NCI-H2107 treated with DMSO at 0.1 percent for 48 hours (cell line): Measurements from ENCODE around the gene FUOM.
"Not testable (repeated sequence)": the region's sequence is repeated elsewhere in the genome, so short reads cannot be mapped to it uniquely, and the experiment has no call there.

Experiments used
- DNase-seq: peaks from one replicate; lab custom pipeline; 2025; ENCODE audit not compliant: unreplicated experiment; lab: John Stamatoyannopoulos, UW

The FUOM gene

DNA sequence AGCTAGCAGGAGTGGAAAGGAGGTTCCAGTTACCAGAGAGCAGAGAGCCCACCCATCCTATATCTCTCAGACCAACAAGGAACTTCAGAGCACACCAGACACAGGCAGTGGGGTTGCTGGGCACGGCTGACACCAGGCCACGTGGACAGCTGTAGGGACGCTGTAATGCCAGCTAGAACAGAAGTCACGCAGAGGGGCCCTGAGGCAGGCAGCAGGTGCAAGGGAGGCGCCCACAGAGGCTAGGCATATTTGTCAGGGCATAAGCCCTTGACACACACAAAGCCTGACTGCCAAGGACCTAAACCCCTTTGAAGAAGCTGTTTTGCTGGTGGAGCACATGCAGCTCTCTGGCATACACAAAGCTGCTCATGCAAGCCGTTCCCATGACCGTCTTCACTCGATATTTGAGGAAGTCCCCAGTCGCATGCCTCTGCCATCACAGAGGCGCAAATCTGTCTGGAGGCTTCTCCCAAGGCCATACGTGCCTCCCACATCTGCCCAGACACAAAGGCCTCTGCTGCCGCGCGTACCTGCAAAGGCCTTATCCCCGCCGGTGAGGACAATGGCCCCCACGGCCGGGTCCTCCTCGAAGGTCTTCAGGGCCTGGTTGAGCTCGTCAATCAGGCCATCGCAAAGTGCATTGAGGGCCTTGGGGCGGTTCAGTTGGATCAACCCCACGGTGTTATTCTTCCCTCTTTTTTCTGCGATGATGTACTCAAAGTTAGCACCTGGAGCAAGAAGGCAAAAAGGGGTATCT is 12.4 kb upstream of the FUOM start:
- DNase-seq, result no peak

DNA sequence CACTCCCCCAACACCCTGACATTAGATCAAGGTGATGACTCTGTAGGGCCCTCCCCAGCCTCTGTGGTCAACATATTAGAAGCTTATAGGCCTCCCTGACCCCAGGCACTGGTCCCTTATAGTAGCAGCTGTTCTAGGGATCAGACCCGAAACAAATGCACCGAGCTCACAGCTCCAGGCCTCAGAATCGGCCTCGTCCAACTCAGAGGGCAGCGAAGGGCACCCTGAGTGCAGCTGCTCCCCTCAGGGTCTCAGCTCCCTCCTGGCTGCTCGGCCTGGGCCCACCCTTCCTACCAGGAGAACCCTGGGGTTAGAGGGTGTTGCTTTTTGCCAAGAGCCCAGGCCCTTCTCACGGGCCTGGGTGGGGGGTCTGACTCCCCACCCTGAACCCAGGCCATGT is 10.3 kb upstream of the FUOM start:
- DNase-seq, result no peak

DNA sequence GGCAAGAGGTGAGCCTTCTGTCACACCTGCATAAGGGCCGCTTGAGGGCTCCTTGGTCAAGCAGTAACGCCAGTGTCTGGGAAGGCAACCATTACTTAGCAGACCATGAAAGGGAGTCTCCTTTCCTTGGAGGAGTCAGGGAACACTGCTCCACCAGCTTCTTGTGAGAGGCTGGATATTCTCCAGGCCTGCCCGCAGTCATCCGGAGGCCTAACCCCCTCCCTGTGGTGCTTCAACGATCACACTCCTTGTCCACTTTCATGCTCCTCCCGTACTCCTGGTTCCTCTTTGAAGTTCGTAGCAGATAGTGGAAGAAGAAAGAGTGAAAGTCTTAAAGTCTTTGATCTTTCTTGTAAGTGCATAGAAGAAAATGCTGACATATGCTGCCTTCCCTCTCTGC is 9.6 kb upstream of the FUOM start:
- not testable (repeated sequence) for DNase-seq

DNA sequence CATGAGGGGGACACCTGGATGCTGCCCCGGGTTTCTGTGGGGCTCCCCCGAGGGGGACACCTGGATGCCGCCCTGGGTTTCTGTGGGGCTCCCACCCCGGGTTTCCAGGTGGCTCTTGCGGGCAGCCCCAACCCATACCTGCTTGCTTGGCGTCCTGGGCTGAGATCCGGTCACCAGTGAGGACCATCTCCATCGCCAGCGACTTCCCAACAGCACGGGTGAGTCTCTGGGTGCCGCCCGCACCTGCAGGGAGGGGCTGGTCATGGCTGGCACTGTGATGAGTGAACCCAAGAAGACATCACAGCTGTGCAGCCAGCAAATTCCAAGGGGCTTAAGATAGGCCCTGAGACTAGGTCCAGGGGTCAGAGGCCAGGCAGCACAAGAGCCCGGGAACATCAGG is 8.9 kb upstream of the FUOM start:
- no peak for DNase-seq

DNA sequence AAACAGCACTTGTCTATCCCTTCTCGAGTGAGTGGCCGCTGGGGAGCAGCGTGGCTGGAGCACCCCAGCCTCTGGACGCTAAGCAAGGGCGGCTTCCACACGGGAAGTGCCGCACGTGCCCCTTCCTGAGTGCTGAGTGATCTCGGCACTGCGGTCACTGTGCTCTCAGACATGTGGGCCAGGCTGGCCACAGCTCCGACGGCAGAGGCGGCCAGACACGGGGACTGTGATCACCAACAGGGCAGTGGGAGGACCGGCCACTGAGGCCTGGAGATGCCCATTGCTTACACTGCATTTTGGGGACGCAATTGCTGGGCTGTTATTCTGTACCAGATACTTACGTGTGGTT is 8.3 kb upstream of the FUOM start:
- DNase-seq, result no peak

DNA sequence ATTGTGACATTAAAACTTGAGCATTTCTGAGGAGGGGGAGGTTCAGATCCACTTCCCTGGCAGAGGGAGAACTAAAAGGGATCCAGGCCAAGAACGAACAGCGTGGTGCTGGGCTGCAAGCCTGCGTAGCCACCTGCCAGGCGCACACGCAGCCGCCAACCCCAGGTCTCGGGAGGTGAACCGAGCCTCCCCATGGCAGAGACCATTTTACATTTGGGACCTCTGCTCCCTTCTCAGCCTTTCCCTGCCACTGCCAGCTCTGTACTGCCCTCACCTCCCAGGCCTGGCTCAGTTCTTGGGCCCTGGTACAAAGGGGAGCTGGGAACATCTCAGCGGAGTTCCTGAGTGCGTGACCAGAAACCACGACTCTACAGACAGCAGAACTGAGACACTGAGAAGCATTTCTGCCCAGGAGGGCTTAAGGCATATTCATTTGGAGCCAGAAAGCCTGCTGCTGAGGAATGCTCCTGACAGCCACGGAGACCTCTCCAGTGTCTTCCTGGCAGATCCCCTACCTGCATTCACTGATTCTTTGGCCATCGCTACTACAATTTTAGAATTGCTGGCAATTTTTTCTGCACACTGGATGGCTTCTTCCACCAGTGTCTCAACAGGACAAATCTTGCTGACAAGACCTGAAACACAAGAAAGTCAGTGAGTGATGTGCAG is 7.8 kb upstream of the FUOM start:
- DNase-seq, result no peak

DNA sequence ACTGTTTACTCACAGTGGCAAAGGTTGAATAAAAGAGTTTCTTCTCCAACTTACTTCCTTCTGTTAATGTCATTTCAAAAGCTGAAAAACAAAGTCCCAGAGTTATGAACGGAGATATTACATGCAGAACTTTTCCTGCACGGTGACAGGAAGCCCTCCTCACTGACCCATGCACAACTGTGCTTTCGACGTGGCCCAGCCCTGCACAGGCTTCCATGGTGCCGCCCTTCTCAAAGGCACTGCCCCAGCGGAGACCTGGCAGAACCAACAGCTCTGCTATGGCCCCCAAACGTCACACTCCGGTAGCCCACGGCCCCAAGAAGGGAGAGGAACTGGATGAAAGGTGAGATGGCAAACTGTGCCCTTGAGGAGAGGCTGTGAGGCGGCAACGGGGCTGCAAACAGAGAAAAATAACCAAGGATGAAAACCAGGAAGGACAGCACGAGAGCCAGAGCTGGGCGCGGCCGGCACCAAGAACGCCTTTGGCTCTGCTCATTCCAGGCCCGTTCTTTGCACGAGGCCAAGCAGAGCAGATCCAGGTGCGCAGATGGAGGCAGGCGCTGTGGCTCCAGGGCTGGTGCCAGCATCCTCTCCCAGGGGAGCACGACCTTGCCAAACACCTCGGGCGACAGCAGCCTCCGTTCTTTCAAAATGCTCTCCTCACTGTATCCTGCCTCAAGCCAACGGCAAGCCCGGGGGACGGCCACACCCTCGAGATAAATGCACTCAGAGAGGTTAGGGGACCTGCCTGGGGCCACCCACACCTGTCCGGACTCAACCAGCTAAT is 7.0 kb upstream of the FUOM start:
- DNase-seq, result peak; percentile 8

DNA sequence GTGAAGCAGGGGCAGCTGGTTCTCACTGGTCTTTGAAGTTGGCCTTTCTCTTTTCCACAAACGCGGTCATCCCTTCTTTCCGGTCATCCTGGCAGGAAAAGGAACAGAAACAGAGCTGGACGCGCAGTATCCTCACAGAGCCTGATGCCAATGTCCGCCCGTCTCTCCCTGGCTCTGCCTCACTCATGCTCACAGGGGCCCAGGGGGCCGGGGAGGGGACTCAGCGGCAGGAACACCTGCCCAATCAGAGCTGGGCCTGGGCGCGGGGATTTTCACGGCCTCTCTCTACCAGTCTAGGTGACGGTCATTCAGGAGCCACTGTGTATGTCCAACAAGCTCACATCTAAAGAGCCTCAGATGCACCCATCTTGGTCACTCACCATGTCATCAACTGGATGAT is 5.0 kb upstream of the FUOM start:
- no peak for DNase-seq

DNA sequence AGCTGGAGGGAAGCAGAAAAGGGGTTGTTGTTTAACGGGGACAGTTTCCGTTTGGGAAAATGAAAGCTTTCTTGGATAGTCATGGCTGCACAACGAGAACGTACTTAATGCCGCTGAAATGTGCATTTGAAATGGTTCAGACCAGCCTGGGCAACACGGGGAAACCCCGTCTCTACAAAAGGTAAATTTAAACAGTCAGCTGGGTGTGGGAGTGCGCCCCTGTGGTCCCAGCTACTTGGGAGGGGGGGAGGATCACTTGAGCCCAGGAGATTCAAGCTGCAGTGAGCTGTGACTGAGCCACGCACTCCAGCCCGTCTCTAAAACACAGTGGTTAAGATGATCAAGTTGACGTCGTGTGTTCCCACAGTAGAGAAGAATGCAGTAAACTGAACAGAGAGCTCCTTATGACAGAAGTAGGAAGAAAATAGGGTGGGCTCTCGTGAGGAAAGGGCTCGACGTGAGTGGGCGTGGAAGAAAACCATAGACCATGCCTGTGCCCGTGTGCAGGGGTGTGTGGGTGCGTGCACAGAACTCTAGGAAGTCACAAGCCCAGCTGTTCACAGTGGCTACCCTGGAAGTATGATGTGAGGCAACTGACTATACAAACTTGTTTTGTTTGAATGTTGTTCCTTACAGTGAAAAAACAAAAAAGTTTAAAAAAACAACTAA is 4.1 kb upstream of the FUOM start:
- no peak for DNase-seq

DNA sequence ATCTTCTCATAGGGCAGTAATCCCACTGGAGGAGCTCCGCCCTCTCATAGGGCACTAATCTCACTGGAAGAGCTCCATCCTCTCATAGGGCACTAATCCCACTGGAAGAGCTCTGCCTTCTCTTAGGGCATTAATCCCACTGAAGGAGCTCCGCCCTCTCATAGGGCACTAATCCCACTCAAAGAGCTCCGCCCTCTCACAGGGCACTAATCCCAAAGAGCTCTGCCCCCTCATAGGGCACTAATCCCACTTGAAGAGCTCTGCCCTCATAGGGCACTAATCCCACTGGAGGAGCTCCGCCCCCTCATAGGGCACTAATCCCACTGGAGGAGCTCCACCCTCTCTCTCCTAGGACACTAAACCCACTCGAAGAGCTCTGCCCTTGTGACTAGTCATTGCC is 3.4 kb upstream of the FUOM start:
- DNase-seq, result no peak

DNA sequence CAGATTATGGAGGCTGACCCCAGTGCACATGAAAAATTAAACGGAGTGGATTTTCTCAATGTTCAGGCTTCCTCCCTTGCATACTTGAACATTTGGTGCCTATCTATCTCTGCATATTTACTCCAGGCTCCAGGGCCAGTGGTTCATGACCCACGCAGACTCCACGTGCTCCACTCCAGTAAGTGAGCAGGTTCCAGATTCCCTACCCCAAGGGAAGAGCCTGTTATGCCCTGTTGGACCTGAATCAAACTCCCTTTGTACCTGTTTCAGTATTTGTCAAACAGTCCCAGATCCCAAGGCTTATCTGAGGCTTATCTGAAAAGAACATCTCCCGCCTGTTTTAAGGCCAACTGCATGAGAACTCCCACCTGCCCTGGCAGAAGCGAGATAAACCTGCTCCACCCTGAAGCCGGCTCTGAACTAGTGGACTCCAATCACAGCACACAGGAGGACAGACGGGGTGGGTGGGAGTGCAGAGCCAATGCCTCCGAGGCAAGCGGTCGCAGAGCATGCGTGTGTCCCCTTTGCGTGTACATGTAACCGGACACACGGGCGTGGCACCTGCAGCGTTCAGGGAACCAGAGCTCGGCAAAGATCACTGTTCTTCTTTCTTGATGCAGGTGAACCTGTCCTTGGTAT is 2.3 kb upstream of the FUOM start:
- DNase-seq, result no peak

DNA sequence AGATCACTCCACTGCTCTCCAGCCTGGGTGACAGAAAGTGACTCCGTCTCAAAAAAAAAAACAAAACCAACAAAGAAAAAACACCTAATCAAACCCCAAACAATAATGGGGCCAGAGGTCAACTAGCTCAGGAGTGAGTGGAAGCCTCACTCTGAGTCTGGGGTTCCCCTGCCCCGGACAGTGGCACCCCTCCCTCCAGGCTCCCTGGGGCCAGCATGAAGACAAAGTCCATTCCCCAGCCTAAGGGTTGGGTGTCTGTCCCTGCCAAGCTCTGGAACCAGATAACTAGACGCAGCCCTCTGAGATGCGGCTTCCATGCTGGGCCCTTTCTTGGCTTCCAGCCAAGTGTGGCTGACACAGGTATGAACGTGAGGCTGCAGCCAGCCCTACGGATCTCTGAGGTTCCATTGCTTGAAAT is 1.7 kb upstream of the FUOM start:
- DNase-seq, result peak; percentile 17

DNA sequence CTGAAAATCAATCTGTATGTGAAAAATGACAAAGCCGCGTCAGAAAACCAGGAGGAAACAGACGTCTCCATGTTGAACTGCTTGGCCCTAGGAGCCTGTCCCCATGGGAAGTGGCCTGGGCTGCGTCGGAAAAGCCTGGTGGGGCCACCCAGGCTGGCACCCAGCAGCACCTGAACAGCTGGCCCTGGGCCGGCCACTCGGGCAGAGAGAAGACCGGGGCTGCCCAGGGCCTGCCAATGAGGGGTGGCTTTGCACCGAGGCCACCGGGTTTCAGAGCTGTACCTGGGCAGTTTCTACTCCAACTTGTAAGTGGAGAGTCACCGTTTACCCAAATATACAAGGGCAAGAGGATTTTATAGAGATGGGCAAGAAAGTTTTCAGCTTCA is 1.1 kb upstream of the FUOM start:
- DNase-seq, result no peak

DNA sequence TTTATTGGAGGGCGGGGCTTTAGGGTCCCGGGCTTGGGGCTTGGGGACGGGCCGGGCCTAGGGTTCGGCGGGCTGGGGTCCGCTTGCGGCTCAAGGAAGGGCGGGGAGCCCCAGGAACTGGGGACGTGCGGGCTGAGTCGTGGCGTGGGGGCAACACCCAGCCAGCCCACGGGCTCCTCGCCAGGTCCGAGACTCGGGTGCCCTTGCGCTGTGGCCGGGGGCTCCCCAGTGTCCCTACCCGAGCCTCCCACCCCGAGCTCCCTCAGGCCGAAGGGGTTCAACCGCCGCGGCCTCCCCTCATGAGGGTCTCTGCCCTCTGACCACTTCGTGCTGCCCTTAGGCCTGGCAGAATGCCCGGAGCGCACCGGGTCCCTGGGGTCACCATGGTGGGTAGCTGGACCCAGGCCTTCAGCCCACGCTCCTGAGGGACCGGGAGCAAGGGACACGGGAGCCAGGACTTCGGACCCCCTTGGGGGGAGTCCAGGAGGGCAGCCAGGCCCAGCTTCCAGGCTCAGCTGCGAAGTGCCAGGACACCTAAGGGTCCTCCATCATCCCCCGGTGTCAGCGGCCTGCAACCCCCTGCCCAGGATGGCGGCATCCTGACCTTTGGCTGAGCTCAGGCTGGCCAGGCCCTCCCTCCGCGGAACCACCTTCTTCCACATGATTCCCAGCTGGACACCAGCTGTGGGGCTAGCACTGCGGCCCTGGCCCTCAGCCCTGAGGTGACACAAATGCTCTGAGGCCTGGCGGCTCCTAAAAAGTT is 524 bp upstream of the FUOM start:
- no peak for DNase-seq

DNA sequence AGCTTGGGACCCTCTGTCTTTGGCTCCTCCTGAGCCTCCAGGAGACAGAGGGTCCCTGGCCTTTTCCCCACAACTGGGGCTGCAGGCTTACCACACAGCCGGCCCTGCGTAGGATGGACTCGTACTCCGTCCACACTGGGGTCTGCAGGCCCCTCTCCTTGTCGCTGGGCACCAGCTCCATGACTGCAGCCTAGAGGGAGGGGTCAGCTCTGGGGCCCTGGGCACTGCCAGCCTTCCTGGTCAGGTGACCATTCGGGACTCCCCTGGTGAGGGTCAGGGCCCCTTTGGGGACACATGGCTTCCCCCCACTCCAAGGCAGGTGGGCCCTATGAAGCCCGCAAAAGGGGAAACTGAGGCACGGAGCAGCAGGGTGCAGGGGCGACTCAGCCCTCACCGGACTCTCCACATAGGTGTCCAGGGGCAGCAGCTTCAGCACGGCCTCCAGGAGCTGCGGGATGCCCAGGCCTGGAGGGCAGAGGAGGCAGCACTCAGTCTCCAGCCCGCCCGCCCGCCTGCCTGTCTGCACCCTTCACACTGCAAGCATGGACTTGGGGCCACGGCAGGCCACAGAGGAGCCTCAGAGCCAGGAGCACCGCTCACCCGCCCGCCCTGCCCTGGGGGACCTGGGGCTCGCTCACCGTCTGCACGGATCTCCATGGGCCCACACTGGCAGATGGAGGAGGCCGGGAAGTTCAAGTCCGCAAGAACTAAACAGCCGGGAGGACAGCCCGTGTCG is 1.1 kb downstream of the FUOM start:
- no peak for DNase-seq

DNA sequence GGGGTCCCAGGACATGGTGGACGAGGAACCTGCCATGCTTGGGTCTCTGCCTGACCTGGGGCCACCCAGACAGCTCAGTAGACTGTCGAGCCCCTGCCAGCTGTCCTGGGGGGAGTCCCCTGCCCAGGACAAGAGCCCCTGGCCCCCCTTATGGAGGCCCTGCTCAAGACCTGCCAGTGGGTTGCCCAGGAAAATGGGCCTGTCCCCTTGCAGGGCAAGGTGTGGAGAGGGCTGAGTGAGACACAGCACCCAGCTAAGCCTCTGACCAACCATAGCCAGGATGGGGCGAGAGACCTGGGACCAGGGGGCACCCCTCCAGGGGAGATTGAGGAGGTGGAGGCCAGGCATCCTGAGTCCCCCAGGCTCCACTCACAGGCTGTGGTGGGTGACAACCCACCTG is 1.8 kb downstream of the FUOM start:
- no peak for DNase-seq

DNA sequence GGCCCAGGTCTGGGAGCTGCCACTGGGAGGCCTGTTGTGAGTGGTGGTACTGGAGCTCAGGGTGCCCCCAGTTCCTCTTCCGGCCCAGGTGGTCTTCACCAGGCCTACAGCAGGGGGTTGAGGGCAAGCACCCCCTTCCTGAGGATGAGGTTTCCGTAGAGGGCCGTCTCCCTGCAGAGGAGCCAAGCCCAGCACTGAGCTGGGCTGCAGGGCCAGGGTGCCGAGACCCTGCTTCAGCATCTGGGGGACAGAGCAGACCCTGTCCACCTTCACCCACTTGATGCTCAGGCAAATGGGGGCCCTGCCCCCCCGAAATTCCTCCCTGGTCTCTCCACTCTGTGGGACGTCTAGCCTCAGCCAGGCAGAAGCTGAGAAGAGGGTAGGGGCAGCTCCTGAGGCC is 2.6 kb downstream of the FUOM start:
- DNase-seq, result no peak

DNA sequence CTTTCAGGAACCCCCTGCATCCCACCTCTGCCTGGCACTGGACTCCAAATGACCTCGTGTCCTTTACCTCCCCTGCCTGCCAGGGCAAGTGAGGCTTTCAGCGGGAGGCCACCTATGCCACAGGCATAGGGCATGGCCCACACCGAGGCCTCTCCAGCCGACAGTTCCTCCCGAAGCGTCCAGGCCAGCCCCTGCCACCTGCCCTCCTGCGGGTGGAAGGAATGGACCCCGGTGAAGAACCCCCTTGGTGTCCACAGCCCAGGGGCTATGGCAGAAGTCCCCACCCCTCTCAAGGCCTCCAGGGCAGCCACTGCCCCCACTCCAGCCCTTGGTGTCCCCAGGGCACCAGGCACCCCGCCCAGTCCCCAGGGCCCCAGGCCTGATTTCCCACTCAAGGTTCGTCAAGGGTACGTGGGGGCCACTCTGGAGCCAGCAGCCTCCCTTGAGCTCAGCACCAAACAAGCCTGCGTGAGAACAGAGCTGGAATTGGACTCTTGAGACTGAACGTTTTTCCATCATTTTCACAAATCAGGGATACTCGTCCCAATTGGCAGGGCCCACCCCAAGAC is 3.1 kb downstream of the FUOM start:
- DNase-seq, result no peak

DNA sequence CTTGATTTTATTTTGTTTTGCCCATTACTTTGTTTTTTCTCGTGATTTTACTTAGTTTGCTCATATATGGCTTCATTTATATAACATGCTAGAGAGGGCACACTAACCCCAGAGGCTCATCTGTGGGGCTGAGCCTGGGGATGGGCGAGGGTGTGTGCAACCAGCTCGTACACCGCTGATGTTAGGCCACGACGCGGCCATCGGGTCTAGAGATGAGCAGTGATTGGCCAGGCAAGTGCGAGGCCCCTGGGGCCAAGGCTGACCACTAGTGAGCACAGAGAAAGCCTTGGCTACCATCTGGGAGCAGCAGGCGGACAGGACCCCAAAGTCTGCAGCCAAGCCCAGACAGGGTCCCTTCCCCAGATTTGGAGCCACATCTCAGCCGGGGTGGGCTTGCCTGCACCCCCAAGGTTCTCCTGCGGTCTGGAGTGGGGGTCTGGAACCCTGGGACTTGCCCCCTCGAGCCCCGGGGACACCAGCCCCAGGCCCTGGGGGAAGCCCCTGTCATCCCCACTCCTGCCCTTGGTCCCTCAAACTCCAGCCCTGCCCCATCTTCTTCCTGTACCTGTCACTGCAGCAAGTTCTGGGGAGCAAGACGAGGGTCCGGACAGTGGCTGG is 3.7 kb downstream of the FUOM start:
- no peak for DNase-seq
